ENCODE data around the gene FGFBP3.

Gene FGFBP3

GRCh38 chr10:91864099-91864498 lies 45.2 kb downstream of the FGFBP3 start:
- in situ Hi-C loops (cut with MboI; ENCODE audit: low sequenced_read_pairs): no loop called here

GRCh38 chr10:91860885-91861284 lies 48.4 kb downstream of the FGFBP3 start:
- in situ Hi-C loops (cut with MboI; ENCODE audit: low sequenced_read_pairs): no loop called here

- in situ Hi-C loops (cut with MboI; ENCODE audit: low sequenced_read_pairs): no loop called here
Observed at GRCh38 chr10:91856637-91857036, 52.6 kb downstream of the FGFBP3 start.

All from HL-60/S4 (cell line).